Panc1 (cell line): ENCODE measurements around the gene IGFLR1. TPM values are rescaled to one million over a fixed set of nuclear protein-coding genes. Genes with fewer than 3 reads are reported as not detected.

Experiments used
- ATAC-seq: fragments of 200-7000 bp; cut with Tn5 transposase; 2 replicates; pipeline ENCODE4 v1.9.1; 2020; ENCODE audit warnings: mild to moderate bottlenecking, moderate library complexity
- BruUV-seq: library from RNA; stranded (reverse); fragments of 400-500 nt; replicated peaks from 2 replicates; lab custom pipeline; 2021; lab: Mats Ljungman, UMichigan
- CTCF ChIA-PET: fragments of 300-600 bp; sonication (Branson Sonifier 250); formaldehyde crosslinking; loops from one replicate; lab custom pipeline; 2022; ENCODE audit warnings: antibody characterized with exemption; lab: Charles Lee
- POLR2A ChIA-PET: fragments of 300-600 bp; sonication (Branson Sonifier 250); formaldehyde crosslinking; loops from one replicate; lab custom pipeline; 2022; ENCODE audit warnings: antibody characterized with exemption; lab: Charles Lee
- DNase-seq: peaks from one replicate; pipeline ENCODE4 v3.0.0-alpha.2; 2010; ENCODE audit warnings: low read depth, low spot score
- H3K27ac ChIP-seq: 2 replicates; pipeline ENCODE4 v1.5.1; 2011; ENCODE audit warnings: mild to moderate bottlenecking, low read length, inconsistent platforms
- H3K27me3 ChIP-seq: fragments of 200-500 bp; sonication (Bioruptor generic); 2 replicates; pipeline ENCODE4 v1.6.0; 2014; ENCODE audit warnings: low read length, inconsistent platforms; ENCODE audit not compliant: control insufficient read depth, insufficient read depth
- H3K36me3 ChIP-seq: fragments of 200-500 bp; sonication (Bioruptor generic); 2 replicates; pipeline ENCODE4 v1.5.1; 2014; ENCODE audit warnings: inconsistent platforms, mild to moderate bottlenecking, low read length, moderate library complexity; ENCODE audit not compliant: control insufficient read depth, insufficient read depth
- H3K4me1 ChIP-seq: 2 replicates; pipeline ENCODE4 v1.5.1; 2011; ENCODE audit warnings: inconsistent platforms, mild to moderate bottlenecking, low read length, moderate library complexity; ENCODE audit not compliant: control insufficient read depth, insufficient read depth
- H3K4me3 ChIP-seq, 2 experiments: 2 replicates each; pipeline ENCODE4 v1.5.1; 2011 to 2012; ENCODE audit warnings: low read depth in 2 of 2, low read length in 2 of 2, mild to moderate bottlenecking in 2 of 2, inconsistent platforms in 1 of 2, moderate library complexity in 1 of 2
- H3K9me3 ChIP-seq: fragments of 200-500 bp; sonication (Bioruptor generic); 2 replicates; pipeline ENCODE4 v1.5.1; 2014; ENCODE audit warnings: low read depth, mild to moderate bottlenecking, inconsistent platforms, low read length, moderate library complexity; ENCODE audit not compliant: control insufficient read depth, insufficient read depth
- POLR2AphosphoS5 ChIP-seq: IDR thresholded peaks from 2 replicates; pipeline ENCODE4 v1.6.1; 2012; ENCODE audit warnings: mild to moderate bottlenecking, low read depth, low read length, moderate library complexity
- SIN3A ChIP-seq: IDR thresholded peaks from 2 replicates; pipeline ENCODE4 v1.6.1; 2012; ENCODE audit warnings: low read depth, mild to moderate bottlenecking, low read length, moderate library complexity, borderline replicate concordance; ENCODE audit not compliant: insufficient read depth
- TCF7L2 ChIP-seq: IDR thresholded peaks from 2 replicates; pipeline ENCODE4 v1.6.1; 2011; ENCODE audit warnings: mild to moderate bottlenecking, low read depth, low read length, inconsistent platforms
- in situ Hi-C: cut with HindIII; loops from 2 replicates; pipeline ENCODE4 v1.10.0; 2016; ENCODE audit warnings: low sequenced_read_pairs, low pct_unique_long_range_greater_than_20kb
- intact Hi-C: fragments of 100-400 bp; cut with micrococcal nuclease; formaldehyde crosslinking; loops from one replicate; pipeline ENCODE4 v1.10.0; 2022; ENCODE audit not compliant: unreplicated experiment
- total RNA-seq: library from RNA; stranded (reverse); gene quantifications from one replicate; pipeline ENCODE4 v1.2.1, GENCODE V29; 2021; ENCODE audit not compliant: unreplicated experiment
- TF ChIP-seq, protein P1 (sequence below): fragments of 450-650 bp; IDR thresholded peaks from 2 replicates; pipeline ENCODE4 v1.5.1; 2017; ENCODE audit warnings: mild to moderate bottlenecking
- TF ChIP-seq, protein P2 (sequence below), 2 experiments: IDR thresholded peaks; 2 replicates each; pipeline ENCODE4 v1.6.1; 2011 to 2012; ENCODE audit warnings: low read depth in 2 of 2, control low read depth in 1 of 2, low read length in 1 of 2, mild to moderate bottlenecking in 1 of 2, moderate library complexity in 1 of 2; ENCODE audit not compliant: insufficient read depth in 1 of 2

Gene IGFLR1
- total RNA-seq, 1 experiment from 2014 or later: 12.5 TPM

DNA sequence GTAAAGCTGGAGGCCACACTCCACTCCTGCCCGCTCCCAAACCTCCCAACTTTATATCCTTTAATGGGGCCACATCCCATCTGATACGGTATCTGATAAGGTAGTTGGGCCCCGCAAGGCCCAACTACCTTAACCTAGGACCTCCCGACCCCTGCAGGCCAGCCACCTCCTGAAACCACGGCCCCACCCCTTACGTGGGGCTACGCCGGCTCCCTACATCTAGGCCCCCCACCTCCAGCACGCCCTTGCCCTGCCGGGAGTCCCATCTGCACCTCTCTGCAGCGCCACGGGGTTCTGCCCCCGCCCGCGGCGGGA lies 2.2 kb downstream of the IGFLR1 start:
- intact Hi-C loops (no loop called here), in situ Hi-C loops (no loop called here)
- DNase-seq (no peak), ATAC-seq (peak; percentile 47)
- no peaks in the 10 kb centered on the region for H3K9me3 ChIP-seq
- peaks cover 18% of the 10 kb centered on the region for H3K4me1 ChIP-seq
- H3K27ac ChIP-seq: peak overlapping the region; percentile 78
- TF ChIP-seq SIN3A: no peak
- TF ChIP-seq, protein P1, sequence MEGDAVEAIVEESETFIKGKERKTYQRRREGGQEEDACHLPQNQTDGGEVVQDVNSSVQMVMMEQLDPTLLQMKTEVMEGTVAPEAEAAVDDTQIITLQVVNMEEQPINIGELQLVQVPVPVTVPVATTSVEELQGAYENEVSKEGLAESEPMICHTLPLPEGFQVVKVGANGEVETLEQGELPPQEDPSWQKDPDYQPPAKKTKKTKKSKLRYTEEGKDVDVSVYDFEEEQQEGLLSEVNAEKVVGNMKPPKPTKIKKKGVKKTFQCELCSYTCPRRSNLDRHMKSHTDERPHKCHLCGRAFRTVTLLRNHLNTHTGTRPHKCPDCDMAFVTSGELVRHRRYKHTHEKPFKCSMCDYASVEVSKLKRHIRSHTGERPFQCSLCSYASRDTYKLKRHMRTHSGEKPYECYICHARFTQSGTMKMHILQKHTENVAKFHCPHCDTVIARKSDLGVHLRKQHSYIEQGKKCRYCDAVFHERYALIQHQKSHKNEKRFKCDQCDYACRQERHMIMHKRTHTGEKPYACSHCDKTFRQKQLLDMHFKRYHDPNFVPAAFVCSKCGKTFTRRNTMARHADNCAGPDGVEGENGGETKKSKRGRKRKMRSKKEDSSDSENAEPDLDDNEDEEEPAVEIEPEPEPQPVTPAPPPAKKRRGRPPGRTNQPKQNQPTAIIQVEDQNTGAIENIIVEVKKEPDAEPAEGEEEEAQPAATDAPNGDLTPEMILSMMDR: no peak
- TF ChIP-seq, protein P2, sequence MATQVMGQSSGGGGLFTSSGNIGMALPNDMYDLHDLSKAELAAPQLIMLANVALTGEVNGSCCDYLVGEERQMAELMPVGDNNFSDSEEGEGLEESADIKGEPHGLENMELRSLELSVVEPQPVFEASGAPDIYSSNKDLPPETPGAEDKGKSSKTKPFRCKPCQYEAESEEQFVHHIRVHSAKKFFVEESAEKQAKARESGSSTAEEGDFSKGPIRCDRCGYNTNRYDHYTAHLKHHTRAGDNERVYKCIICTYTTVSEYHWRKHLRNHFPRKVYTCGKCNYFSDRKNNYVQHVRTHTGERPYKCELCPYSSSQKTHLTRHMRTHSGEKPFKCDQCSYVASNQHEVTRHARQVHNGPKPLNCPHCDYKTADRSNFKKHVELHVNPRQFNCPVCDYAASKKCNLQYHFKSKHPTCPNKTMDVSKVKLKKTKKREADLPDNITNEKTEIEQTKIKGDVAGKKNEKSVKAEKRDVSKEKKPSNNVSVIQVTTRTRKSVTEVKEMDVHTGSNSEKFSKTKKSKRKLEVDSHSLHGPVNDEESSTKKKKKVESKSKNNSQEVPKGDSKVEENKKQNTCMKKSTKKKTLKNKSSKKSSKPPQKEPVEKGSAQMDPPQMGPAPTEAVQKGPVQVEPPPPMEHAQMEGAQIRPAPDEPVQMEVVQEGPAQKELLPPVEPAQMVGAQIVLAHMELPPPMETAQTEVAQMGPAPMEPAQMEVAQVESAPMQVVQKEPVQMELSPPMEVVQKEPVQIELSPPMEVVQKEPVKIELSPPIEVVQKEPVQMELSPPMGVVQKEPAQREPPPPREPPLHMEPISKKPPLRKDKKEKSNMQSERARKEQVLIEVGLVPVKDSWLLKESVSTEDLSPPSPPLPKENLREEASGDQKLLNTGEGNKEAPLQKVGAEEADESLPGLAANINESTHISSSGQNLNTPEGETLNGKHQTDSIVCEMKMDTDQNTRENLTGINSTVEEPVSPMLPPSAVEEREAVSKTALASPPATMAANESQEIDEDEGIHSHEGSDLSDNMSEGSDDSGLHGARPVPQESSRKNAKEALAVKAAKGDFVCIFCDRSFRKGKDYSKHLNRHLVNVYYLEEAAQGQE (IDR thresholded peaks at IDR 0.05; ENCODE audit: insufficient read depth in 1 of 2, low read depth in 2 of 2, low read length in 1 of 2): no peak
- TF ChIP-seq POLR2AphosphoS5: no peak
- TF ChIP-seq TCF7L2: no peak
- no peaks in the 10 kb centered on the region for H3K27me3 ChIP-seq
- CTCF ChIA-PET: interaction anchor here (0.6 to 0.7 kb wide), 2 partner anchors 391 to 616 kb away, joined by 3 read pairs; no protein-coding TSS in a partner anchor
- H3K36me3 ChIP-seq: peaks cover 3% of the 10 kb centered on the region; the same call in 1 of the 2 replicates
- peak overlapping the region; percentile 67 to 79 for H3K4me3 ChIP-seq
- no TSS peak for BruUV-seq
- POLR2A ChIA-PET: no interaction called here

DNA sequence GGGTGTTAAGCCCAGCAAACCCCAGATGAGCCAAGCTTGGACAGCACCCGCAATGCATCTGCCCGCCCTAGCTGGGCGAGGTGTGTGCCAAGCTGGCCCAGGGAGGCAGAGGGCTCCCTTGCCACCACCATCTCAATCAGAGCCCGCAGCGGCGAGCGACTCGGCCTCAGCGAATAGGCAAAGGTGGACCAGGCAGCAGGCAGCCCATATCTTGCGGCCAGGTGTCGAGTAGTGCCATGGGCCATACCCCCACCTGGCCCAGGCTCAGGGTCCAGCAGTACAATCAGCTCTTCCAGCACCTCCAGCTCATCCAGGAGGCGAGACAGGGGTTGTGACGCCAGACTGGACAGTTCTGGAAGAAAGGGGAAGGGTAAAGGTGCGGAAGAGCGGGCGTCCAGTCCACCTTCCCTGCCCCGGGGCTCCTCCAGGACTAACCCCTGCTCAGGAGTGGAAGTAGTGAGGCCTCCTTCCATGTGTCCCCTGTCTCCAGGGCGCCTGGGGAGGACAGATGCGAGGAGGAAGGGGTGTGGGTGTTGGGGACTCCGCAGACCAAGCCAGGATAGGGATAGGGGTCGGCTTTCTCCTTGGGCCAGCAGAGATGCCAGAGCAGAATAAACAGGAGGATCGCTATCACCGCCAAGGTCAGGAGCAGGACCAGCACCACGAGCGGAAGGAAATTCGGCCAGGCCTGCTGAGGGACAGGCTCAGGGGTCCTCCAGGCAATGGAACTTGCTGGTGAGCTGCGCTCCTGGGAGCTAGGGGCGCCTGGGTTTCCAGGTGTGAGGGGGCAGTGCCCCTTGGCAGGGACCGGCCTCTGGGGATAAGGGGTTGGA lies 2.8 kb downstream of the IGFLR1 start:
- POLR2A ChIA-PET: interaction anchor here (1.0 kb wide), 1 partner anchor 8 kb away, joined by 5 read pairs; the partner anchor contains the start of gene LIN37
- no peaks in the 10 kb centered on the region for H3K27me3 ChIP-seq
- no TSS peak for BruUV-seq

More for the DNA sequence above, 2.8 kb downstream of the IGFLR1 start:
- in situ Hi-C loops: no loop called here
- CTCF ChIA-PET: no interaction called here
- DNase-seq (no peak), ATAC-seq (no peak; the same call in 1 of the 2 replicates)
- TF ChIP-seq TCF7L2 (no peak), POLR2AphosphoS5 (no peak; the same call in 1 of the 2 replicates), SIN3A (no peak)
- TF ChIP-seq, protein P2 (IDR thresholded peaks at IDR 0.05; ENCODE audit: insufficient read depth in 1 of 2, low read depth in 2 of 2, low read length in 1 of 2): no peak
- TF ChIP-seq, protein P1: no peak
- intact Hi-C loops: no loop called here
- no peaks in the 10 kb centered on the region for H3K9me3 ChIP-seq
- peaks cover 3% of the 10 kb centered on the region; the same call in 1 of the 2 replicates for H3K36me3 ChIP-seq
- peak overlapping the region; percentile 67 to 79 for H3K4me3 ChIP-seq
- H3K27ac ChIP-seq: peak overlapping the region; percentile 78; the same call in 1 of the 2 replicates
- peaks cover 18% of the 10 kb centered on the region for H3K4me1 ChIP-seq
